Progenitor cell of endocrine pancreas (in vitro differentiated cells): ENCODE data around the gene C12orf56. TPM values are rescaled to one million over a fixed set of nuclear protein-coding genes. Genes with fewer than 3 reads are reported as not detected.
"Not testable (repeated sequence)": the region's sequence is repeated elsewhere in the genome, so short reads cannot be mapped to it uniquely, and the experiment has no call there.

Experiments
- DNase-seq: peaks from one replicate; pipeline ENCODE4 v3.0.0; 2021; ENCODE audit warnings: low spot score; ENCODE audit not compliant: unreplicated experiment
- H3K27ac Mint-ChIP-seq: 2 replicates; pipeline ENCODE4 v1.8.0; 2021; ENCODE audit warnings: mild to moderate bottlenecking, moderate library complexity, mixed read lengths
- H3K27me3 Mint-ChIP-seq: 2 replicates; pipeline ENCODE4 v1.8.0; 2021; ENCODE audit warnings: mixed read lengths
- H3K36me3 Mint-ChIP-seq: 2 replicates; pipeline ENCODE4 v1.8.0; 2022; ENCODE audit warnings: mixed read lengths; ENCODE audit not compliant: insufficient read depth
- H3K4me1 Mint-ChIP-seq: 2 replicates; pipeline ENCODE4 v1.8.0; 2021; ENCODE audit warnings: low read depth, mixed read lengths
- H3K4me3 Mint-ChIP-seq: 2 replicates; pipeline ENCODE4 v1.8.0; 2021; ENCODE audit warnings: low read depth, mild to moderate bottlenecking, moderate library complexity, mixed read lengths
- H3K9me3 Mint-ChIP-seq: 2 replicates; pipeline ENCODE4 v1.8.0; 2021; ENCODE audit warnings: low read depth, mixed read lengths
- CTCF ChIP-seq: fragments of 200-600 bp; sonication (generic); IDR thresholded peaks from one replicate; pipeline ENCODE4 v1.5.0; 2021; ENCODE audit warnings: antibody characterized with exemption, mild to moderate bottlenecking; ENCODE audit not compliant: unreplicated experiment
- total RNA-seq: library from RNA; stranded (reverse); gene quantifications from 2 replicates; pipeline ENCODE4 v1.2.1, GENCODE V29; 2021

The C12orf56 gene
- total RNA-seq, 1 donor from 2014 or later: 0.84 TPM

GRCh38 chr12:64332938-64333337, 57.6 kb downstream of the C12orf56 start:
- no peak for TF ChIP-seq CTCF
- Mint-ChIP-seq H3K4me3 (no peak overlapping the region), H3K9me3 (peaks cover 4% of the 10 kb centered on the region), H3K4me1 (no peaks in the 10 kb centered on the region), H3K27ac (no peak overlapping the region), H3K36me3 (no peaks in the 10 kb centered on the region), H3K27me3 (no peaks in the 10 kb centered on the region)
- DNase-seq: no peak

- peaks cover 4% of the 10 kb centered on the region for H3K9me3 Mint-ChIP-seq
- H3K4me1 Mint-ChIP-seq: no peaks in the 10 kb centered on the region
- no peaks in the 10 kb centered on the region for H3K27me3 Mint-ChIP-seq
- H3K36me3 Mint-ChIP-seq: no peaks in the 10 kb centered on the region
- TF ChIP-seq CTCF: no peak
- no peak overlapping the region for H3K4me3 Mint-ChIP-seq
- H3K27ac Mint-ChIP-seq: no peak overlapping the region
- no peak for DNase-seq
Measured at GRCh38 chr12:64332296-64332695, 58.3 kb downstream of the C12orf56 start.

- H3K36me3 Mint-ChIP-seq, H3K27me3 Mint-ChIP-seq, H3K4me1 Mint-ChIP-seq, H3K9me3 Mint-ChIP-seq, H3K4me3 Mint-ChIP-seq, DNase-seq, H3K27ac Mint-ChIP-seq: not testable (repeated sequence)
Measured at GRCh38 chr12:64329031-64329710, 61.4 kb downstream of the C12orf56 start.

- DNase-seq: no peak
- TF ChIP-seq CTCF: no peak
- no peak overlapping the region for H3K27ac Mint-ChIP-seq
- peaks cover under 1% of the 10 kb centered on the region for H3K9me3 Mint-ChIP-seq
- H3K4me1 Mint-ChIP-seq: peaks cover 3% of the 10 kb centered on the region
- H3K4me3 Mint-ChIP-seq: no peak overlapping the region
- H3K36me3 Mint-ChIP-seq: no peaks in the 10 kb centered on the region
- no peaks in the 10 kb centered on the region for H3K27me3 Mint-ChIP-seq
Measured at GRCh38 chr12:64325055-64325454, 65.5 kb downstream of the C12orf56 start.

GRCh38 chr12:64323476-64324225, 66.9 kb downstream of the C12orf56 start:
- no peak overlapping the region for H3K27ac Mint-ChIP-seq
- H3K36me3 Mint-ChIP-seq: no peaks in the 10 kb centered on the region
- no peak for TF ChIP-seq CTCF
- no peak for DNase-seq
- peaks cover 5% of the 10 kb centered on the region for H3K4me1 Mint-ChIP-seq
- H3K9me3 Mint-ChIP-seq: no peaks in the 10 kb centered on the region
- no peak overlapping the region for H3K4me3 Mint-ChIP-seq
- H3K27me3 Mint-ChIP-seq: no peaks in the 10 kb centered on the region

- no peaks in the 10 kb centered on the region for H3K36me3 Mint-ChIP-seq
- peaks cover 7% of the 10 kb centered on the region for H3K4me1 Mint-ChIP-seq
- no peak for DNase-seq
- H3K27me3 Mint-ChIP-seq: no peaks in the 10 kb centered on the region
- H3K4me3 Mint-ChIP-seq: no peak overlapping the region
- no peaks in the 10 kb centered on the region for H3K9me3 Mint-ChIP-seq
- H3K27ac Mint-ChIP-seq: no peak overlapping the region
- TF ChIP-seq CTCF: no peak
Measured at GRCh38 chr12:64323006-64323405, 67.6 kb downstream of the C12orf56 start.
